ENCODE measurements around the gene HNRNPDL.
"Not testable (repeated sequence)": the region's sequence is repeated elsewhere in the genome, so short reads cannot be mapped to it uniquely, and the experiment has no call there.

HNRNPDL gene

DNA sequence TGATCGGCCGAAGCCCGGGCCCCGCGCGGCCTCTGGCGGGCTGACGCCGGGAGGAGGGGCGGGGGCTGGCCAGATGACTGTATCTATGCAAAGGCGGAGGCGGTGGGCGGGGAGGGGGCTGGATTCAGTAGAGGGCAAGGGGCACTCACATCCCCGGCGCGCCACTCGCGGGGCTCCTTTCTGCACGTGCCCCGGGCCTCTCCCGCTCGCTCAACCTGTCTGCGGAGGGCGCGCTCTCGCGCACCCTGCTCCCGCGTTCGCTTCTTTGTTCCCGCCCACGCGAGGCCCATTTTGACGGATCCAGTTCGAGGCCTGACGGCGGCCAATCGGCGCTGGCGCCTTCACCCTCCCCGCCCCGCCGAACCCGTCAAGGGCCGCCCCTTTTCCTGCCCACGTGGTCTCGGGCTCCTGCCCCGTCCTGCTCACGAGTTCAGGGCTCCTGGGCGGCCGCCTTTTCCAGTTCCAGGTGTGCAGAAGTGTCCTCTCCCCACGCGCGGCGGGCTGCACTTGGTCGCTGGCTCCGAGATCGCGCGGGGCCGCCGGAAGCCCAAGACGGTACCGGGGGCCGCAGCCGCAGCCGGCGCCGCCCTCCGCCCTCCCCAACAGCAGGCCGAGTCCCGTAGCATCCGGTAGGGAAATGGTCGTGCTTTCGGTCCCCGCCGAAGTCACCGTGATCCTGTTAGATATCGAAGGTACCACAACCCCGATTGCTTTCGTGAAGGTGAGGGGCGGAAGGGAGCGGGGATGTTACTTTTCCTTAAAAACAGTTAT lies at the start of gene HNRNPDL, which contains the start of gene ENOPH1:
TSS of gene HNRNPDL (minus strand) at position 270 of the 771 bp plus-strand sequence. CDS start 772 bp downstream, outside the sequence.
TSS of gene ENOPH1 (plus strand) at position 398 of the 771 bp plus-strand sequence. CDS start at position 638, 240 bp downstream.
- peak; percentile 97 for FAIRE-seq

DNA sequence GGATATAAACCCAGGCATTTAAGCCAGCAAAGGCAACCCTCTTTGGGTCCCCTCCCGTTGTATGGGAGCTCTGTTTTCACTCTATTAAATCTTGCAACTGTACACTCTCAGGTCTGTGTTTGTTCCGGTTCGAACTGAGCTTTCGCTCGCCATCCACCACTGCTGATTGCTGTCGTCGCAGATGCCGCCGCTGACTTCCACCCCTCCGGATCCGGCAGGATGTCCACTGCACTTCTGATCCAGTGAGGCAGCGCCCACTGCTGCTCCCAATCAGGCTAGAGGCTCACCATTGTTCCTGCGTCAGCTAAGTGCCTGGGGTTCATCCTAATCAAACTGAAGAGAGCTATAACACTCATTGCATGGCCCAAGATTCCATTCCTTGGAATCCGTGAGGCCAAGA lies 49.3 kb upstream of the HNRNPDL start:
- FAIRE-seq = no peak

DNA sequence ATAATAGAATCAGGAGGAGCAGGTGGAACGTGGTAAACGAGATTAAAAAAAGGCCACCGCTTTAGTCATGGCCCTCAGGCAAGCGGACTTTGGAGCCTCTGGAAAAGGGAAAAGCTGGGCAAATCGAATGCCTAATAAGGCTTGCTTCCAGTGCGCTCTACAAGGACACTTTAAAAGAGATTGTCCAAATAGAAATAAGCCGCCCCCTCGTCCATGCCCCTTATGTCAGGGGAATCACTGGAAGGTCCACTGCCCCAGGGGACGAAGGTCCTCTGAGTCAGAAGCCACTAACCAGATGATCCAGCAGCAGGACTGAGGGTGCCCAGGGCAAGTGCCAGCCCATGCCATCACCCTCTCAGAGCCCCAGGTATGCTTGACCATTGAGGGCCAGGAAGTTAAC lies 47.2 kb upstream of the HNRNPDL start:
- FAIRE-seq = not testable (repeated sequence)

DNA sequence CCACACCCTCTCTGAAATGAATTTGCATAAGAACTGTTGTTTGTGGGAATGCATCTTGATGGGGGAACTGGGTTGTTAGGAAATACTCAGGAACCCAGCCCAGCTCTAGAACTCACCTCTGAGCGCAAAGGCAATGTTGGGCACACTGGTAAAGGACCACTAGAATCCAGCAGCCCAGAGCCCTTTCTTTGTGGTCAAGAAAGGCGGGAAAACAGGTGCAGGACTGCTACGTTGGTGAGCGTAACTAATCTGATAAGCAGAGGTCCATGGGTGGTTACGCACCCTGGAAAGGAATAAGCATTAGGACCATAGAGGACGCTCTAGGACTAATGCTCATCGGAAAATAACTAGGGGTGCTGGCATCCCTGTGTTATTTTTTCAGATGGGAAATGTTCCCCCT lies 45.7 kb upstream of the HNRNPDL start:
- not testable (repeated sequence) for FAIRE-seq

DNA sequence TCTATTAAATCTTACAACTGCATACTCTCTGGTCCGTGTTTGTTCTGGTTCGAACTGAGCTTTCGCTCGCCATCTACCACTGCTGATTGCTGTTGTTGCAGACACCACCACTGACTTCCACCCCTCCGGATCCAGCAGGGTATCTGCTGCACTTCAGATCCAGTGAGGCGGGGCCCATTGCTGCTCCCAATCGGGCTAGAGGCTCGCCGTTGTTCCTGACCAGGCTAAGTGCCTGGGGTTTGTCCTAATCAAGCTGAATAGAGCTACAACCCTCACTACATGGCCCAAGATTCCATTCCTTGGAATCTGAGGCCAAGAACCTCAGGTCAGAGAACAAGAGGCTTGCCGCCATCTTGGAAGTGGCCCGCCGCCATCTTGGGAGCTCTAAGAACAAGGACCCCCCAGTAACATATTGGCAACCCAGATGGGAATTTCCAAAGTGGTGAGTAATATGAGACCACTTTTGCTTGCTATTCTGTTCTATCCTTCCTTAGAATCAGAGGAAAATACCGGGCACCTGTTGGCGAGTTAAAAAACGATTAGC lies 43.4 kb upstream of the HNRNPDL start:
- FAIRE-seq = no peak

DNA sequence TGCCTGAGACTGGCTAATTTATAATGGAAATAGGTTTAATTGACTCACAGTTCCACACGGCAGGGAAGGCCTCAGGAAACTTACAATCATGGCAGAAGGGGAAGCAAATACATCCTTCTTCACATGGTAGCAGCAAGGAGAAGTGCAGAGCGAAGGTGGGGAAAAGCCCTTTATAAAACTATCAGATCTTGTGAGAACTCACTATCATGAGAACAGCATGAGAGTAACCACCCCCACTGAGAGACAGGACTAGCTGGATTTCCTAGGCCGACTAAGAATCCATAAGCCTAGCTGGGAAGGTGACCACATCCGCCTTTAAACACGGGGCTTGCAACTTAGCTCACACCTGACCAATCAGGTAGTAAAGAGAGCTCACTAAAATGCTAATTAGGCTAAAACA lies 42.8 kb upstream of the HNRNPDL start:
- not testable (repeated sequence) for FAIRE-seq

DNA sequence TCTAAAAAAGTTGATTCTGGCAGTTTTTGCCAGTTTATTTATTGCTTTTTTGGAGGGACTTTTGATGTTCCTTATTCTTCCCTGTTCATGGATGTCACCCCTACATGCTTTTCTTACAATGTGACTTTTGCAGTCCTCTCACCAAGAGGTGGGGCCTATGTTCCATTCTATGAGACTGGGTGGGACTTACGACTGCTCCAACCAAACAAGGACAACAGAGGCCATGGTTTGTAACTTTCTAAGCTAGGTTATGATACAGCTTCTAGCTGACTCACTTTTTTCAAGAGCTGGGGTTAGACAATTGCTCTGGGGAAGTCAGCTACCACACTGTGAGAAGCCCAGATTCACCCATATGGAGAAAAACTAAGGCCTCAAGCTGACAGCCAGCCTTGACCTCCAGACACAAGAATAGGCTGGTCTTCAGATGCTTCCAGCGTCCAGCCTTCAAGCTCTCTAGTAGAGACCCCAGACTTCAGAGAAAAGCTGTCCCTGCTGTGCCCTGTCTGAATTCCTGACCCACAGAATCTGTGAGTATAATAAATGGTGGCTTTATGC lies 39.6 kb upstream of the HNRNPDL start:
- no peak for FAIRE-seq

DNA sequence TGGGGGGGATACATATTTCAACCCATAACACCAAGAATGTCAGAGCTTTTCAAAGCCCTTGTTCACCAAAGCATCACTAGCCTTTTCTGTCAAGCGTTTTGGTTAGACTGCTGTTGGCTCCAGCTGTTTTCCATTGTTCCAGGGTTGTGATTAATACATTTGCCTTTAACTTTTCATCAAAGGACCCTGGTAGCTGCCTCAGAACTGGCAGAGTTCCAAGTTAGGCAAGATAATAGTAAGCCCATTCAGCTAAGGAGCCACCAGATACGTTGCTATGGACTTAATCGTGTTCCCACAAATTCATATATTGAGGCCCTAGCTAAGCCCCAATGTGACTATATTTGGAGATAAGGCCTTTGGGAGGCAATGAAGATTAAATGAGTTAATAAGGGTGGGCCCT lies 37.2 kb upstream of the HNRNPDL start:
- no peak for FAIRE-seq

DNA sequence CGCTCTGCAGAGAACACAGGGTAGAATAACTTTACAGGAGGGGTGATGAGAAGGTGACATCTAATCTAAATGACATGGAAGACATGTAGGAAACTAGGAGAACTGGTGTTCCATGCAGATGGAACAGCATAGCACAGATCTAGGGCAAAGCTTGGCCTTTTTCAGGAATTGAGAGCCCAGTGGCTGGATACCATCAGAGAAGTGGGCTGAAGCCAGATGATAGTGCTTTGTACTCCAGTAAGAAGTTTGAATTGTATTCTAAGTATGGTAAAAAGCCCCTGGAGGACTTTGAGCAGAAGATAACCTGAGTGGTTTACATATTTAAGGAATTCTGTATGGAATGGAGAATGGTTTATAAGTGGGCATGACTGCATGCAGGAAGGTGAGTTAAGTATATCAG lies 33.0 kb upstream of the HNRNPDL start:
- FAIRE-seq = no peak

DNA sequence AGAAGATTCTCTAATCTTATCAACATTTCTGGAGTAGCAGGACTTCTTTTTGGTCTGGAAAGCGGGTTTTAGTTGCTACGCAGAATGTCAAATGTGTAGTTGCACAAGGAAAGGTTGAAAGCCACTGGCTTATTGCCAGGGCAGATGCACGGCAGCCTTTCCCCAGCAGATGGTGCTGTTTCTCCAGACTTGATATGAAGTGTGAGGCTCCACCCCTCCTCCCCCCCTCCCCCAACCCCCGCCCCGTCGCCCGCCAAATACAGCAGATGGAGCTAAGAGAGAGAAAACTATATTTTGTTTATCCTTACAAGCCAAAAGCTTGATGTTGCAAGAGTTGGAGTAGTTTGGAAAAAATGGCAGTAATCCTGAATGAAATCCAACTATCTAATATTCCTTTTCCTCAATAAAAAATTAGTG lies 32.2 kb upstream of the HNRNPDL start:
- FAIRE-seq = no peak

DNA sequence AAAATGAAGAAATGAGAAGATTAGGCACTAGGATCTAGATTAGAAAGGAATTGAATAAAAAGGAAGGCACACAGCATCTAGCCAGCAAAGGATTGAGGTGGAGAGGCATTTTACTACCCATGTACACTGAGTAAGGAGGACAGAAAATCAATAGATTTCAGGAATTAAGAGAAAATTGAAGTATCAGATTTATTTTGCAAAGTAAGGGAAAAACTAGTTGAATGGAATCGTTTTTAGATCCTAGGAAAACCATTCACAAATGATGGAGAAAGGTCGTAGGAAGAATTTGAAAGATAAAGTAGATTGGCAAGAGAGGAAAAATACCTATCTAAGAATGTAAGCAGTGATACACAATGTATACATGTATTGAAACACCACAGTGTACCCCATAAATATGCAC lies 31.4 kb upstream of the HNRNPDL start:
- no peak for FAIRE-seq

DNA sequence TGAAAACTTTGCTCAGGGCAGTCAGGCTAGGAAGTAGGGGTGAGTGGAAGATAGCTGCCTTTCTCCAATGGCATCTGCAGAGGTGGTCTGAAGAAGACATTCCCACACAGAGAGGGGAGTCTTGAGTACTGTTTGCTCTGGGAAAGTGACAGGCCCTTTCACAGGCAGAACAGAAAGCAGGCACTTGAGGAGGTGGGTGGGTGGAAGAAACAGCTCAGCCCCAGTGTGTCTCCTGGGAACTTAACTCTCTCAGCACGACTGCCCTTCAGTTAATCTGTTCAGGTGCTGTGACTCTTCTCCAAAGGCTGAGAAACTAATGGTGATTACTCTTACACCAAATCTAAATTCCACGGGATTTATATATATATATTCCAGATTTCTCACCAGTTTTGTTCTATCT lies 28.5 kb upstream of the HNRNPDL start:
- no peak for FAIRE-seq

DNA sequence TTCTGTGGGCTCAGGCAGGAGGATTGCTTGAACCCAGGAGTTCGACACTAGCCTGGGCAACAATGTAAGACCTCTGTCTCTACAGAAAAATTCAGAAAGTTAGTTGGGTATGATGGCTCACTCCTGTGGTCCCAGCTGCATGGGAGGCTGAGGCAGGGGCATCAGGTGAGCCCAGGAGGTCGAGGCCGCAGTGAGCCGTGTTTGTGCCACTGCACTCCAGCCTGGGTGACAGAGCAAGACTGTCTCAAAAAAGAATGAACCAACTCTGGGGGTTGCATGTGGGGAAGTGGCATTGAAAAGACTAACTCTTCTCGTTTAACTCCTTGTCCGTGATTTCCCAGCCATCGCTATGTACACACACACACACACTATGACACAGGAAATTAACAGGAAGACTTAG lies 27.0 kb upstream of the HNRNPDL start:
- FAIRE-seq = no peak

DNA sequence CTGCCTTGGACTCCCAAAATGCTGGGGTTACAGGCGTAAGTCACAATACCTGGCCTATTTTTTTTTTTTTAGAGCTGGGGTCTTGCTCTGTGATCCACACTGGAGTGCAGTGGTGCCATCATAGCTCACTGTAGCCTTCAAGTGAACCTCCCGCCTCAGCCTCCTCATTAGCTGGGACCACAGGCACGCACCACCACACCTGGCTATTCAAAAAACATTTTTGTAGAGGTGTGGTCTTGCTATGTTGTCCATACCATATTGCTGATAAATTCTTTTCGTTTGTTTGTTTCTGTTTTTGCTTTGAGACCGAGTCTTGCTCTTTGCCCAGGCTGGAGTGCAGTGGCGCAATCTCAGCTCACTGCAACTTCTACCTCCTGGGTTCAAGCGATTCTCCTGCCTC lies 21.8 kb upstream of the HNRNPDL start:
- FAIRE-seq = no peak

DNA sequence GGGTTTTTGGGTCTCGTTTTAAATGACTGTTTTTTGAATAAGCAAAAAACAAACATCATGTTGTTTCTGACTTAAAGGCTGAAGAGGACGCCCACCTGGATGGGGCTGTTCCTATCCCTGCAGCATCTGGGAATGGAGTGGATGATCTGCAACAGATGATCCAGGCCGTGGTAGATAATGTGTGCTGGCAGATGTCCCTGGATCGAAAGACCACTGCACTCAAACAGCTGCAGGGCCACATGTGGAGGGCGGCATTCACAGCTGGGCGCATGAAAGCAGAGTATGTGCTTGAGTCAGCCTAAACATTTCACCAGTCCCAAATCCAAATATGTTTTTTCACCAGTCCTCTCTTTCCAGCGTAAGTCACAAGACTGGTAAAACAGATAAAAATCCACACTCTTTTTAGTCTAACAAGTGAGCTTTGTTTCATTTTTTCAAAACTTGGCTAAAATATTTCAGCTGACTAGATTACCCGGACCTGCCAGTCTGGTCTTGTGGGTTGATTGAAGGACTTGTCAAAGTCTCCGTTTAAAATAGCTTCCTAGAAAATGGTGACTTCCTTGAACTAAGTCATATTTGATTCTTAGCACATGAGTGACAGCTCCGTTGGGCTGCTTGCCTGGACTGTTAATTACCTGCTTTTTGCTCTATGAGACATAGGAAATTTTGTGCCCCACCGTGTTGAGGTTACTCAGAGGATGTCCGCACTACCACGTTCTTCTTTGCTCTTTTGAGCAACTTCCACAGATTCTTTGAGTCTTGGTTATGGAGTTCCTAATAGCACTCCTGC lies 20.9 kb upstream of the HNRNPDL start:
- FAIRE-seq = no peak

DNA sequence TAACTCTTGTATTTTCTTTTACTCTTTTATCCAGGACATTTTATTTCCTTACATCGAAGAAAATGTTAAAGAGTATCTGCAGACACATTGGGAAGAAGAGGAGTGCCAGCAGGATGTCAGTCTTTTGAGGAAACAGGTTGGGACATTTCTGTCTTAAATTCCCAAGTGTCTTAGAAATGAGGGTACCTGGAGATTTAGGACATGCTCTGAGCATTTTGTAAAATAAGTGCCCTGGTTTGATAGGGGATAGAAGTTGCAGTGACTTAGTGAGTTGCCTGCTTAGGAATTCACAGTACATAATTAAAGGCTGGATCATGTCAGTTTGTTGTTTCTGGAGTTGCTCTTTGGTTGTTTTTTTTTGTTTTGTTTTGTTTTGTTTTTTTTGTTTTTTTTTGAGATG lies 17.6 kb upstream of the HNRNPDL start:
- FAIRE-seq = no peak

DNA sequence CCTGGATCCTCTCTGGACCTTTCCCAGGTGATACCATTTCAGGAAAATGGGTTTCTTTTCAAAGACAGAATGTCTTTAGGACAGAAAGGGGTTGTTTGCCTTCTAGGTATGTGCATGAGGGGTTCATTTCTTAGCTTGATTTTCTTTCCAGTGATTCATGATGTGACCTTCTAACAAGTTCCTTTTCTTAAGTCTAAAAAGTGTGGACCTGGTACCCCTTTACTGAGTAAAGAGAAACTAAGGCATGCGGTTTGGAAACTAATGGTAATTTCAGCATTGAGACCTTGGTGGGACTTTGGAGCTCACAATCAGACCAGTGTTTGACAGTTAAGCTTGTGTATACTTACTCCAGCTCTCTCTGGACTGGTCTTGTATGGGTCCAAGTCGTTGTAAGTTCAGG lies 8.8 kb upstream of the HNRNPDL start:
- FAIRE-seq = no peak

DNA sequence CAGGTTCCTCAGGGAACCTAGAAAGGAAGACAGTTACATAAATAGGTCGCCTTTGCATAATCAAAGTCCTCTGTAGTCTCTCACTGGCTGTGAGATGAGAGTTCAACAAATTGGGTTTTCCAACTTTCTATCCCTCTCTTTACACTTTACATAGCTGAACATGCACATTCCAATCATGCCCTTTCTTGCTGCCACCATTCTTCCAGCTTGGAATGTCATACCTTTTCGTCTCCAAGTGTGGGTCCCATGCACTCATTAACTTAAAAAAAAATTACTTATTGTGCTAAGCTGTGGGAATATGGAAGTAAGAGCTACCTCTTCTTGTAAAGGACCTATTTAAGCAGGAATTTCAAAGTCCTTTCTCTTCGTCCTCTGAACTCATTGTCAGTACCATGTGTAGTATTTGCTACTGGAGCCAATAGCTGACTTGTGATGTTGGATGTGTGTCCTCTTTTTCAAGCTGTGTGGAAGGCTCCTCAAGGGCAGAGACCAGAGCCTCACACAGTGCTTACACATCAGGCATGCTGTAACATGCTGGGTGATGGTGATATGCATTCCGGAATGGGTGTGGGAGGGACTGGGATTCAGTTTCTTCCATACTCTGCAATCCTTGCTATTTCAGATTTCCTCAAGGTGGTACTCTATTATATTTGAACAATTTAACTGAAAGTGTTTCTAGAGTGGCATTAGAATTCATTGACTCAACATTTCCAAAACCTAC lies 7.2 kb upstream of the HNRNPDL start:
- FAIRE-seq = no peak

DNA sequence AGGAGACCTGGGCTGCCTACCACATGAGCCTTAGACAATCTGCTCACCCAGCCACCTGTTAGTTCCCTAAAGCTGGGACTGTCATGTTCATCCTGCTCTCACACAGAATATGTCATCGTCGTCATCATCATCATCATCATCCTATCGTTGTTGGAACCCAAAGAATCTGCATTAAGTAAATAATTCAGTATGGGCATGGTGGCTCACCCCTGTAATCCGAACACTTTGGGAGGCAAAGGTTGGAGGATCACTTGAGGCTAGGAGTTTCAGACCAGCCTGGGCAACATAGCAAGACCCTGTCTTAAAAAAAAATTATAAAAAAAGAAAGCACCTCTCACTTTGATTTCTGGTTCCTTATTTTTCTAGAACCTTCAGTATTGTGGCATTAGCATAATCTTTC lies 6.5 kb upstream of the HNRNPDL start:
- no peak for FAIRE-seq

DNA sequence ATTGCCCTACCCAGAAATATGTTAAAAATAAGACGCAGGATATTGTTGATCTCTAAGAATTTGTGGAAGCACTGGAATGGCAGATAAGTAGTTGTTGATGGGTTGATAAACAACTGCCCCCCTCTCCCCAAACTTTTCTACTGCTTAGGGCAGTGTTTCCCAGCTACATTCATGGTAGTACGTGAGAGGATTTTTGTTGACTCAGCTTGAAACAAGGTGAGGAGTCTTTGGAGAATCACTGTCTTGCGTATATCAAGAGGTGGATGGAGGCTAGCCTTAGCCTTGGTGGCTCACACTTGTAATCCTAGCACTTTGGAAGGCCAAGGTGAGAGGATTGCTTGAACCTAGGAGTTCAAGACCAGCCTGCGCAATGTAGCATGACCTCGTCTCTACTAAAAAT lies 5.9 kb upstream of the HNRNPDL start:
- FAIRE-seq = no peak

DNA sequence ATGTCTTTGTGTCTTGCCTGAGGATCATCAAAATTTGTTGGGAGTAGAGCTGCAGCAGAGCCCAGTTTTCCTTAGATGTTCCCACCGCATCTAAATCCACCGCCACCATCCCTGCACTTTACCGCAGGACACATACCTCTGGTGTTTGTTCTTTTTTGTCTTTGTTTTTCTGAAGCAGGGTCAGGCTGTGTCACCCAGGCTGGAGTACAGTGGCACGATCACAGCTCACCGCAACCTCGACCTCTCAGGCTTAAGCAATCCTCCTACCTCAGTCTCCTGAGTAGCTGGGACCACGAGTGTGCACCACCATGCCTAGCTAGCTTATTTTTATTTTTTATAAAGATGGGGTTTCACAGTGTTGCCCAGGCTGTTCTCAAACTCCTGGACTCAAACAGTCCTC lies 4.7 kb upstream of the HNRNPDL start:
- FAIRE-seq = no peak

DNA sequence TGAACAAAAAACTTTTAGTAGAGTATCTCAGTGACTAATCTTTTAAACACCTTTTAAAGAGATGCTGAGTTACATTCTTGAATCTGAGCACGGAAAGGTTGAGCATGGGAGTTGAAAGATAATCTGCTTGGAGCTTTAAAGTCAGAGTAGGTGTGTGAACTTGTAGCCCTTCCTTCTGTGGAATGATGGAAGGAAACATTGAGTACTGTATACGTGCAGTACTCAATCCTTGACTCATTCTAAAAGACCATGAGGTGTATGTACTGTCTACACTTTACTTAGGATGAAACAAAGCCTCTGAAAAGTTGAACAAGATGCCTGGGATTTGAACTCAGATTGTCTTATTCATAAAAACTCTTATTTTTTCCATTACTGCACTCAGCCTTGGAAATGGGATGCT lies 3.5 kb upstream of the HNRNPDL start:
- FAIRE-seq = no peak

DNA sequence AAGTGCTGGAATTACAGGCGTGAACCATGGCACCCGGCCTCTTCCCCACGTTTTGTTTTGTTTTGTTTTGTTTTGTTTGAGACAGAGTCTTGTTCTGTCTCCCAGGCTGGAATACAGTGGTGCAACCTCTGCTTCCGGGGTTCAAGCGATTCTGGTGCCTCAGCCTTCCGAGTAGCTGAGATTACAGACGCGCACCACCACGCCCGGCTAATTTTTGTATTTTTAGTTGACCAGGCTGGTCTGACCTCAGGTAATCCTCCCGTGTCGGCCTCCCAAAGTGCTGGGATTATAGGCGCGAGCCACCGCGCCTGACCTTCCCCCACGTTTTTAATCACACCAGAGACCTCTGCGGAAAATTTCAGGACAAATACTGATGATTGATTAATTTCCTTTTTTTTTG lies 2.3 kb upstream of the HNRNPDL start:
- no peak for FAIRE-seq

All from G401.6 (cell line).